ENCODE data around the gene RPEL1. TPM values are rescaled to one million over a fixed set of nuclear protein-coding genes. Genes with fewer than 3 reads are reported as not detected.
A peak's percentile ranks its signal among the peaks of the same experiment; 100 is the strongest.
"Not testable (repeated sequence)": the region's sequence is repeated elsewhere in the genome, so short reads cannot be mapped to it uniquely, and the experiment has no call there.

RPEL1 gene
- total RNA-seq (not detected), polyA plus RNA-seq (not detected), total RNA-seq (0 to 0.30 (median 0.04) reads per million in 6 experiments)

- H3K4me3 Mint-ChIP-seq, H3K9me3 Mint-ChIP-seq, DNase-seq, H3K27me3 Mint-ChIP-seq, H3K36me3 Mint-ChIP-seq, POLR2A ChIA-PET, H3K4me1 Mint-ChIP-seq, ATAC-seq: not testable (repeated sequence)
- H3K27ac Mint-ChIP-seq = peak within 1 kb of the TSS in 1 of 10 donors; percentile 48
Measured at GRCh38 chr10:103245587-103245986, at the start of gene RPEL1. Gene RPEL1 (plus strand): TSS chr10:103245887. CDS start chr10:103245997, 110 bp downstream.

- POLR2A ChIA-PET = no interaction called here
- ATAC-seq (no peak), DNase-seq (no peak)
- H3K27me3 Mint-ChIP-seq = no peaks in the 10 kb centered on the region
- no peaks in the 10 kb centered on the region for H3K36me3 Mint-ChIP-seq
- peaks cover 11 to 23% (median 18%) of the 10 kb centered on the region in 4 donors for H3K4me1 Mint-ChIP-seq
- no peak overlapping the region for H3K4me3 Mint-ChIP-seq
- H3K9me3 Mint-ChIP-seq = no peaks in the 10 kb centered on the region
- no peak overlapping the region for H3K27ac Mint-ChIP-seq
Measured at GRCh38 chr10:103196516-103196915, 49.2 kb upstream of the RPEL1 start.

- no peak overlapping the region for H3K4me3 Mint-ChIP-seq
- H3K27ac Mint-ChIP-seq = peak overlapping the region in 2 of 10 donors; percentile 8 to 30
- no peaks in the 10 kb centered on the region for H3K27me3 Mint-ChIP-seq
- ATAC-seq (no peak), DNase-seq (no peak)
- POLR2A ChIA-PET = no interaction called here
- H3K36me3 Mint-ChIP-seq = no peaks in the 10 kb centered on the region
- H3K9me3 Mint-ChIP-seq = no peaks in the 10 kb centered on the region
- H3K4me1 Mint-ChIP-seq = peaks cover 5 to 17% (median 11%) of the 10 kb centered on the region in 4 donors
Measured at GRCh38 chr10:103197174-103197573, 48.5 kb upstream of the RPEL1 start.

GRCh38 chr10:103197903-103198302 is 47.8 kb upstream of the RPEL1 start:
- no peak overlapping the region for H3K27ac Mint-ChIP-seq

GRCh38 chr10:103198648-103199047 is 47.0 kb upstream of the RPEL1 start:
- ATAC-seq = no peak
- DNase-seq = no peak
- H3K9me3 Mint-ChIP-seq = no peaks in the 10 kb centered on the region
- POLR2A ChIA-PET = no interaction called here
- H3K36me3 Mint-ChIP-seq = no peaks in the 10 kb centered on the region
- no peak overlapping the region for H3K4me3 Mint-ChIP-seq
- peaks cover 2 to 8% (median 4%) of the 10 kb centered on the region in 4 donors for H3K4me1 Mint-ChIP-seq
- no peaks in the 10 kb centered on the region for H3K27me3 Mint-ChIP-seq
- no peak overlapping the region for H3K27ac Mint-ChIP-seq

More at GRCh38 chr10:103197903-103198302, 47.8 kb upstream of the RPEL1 start:
- Mint-ChIP-seq H3K36me3 (no peaks in the 10 kb centered on the region), H3K4me3 (no peak overlapping the region), H3K27me3 (no peaks in the 10 kb centered on the region), H3K9me3 (no peaks in the 10 kb centered on the region), H3K4me1 (peaks cover 5 to 12% (median 9%) of the 10 kb centered on the region in 4 donors)
- POLR2A ChIA-PET = no interaction called here
- DNase-seq (no peak), ATAC-seq (no peak)

- H3K27me3 Mint-ChIP-seq = no peaks in the 10 kb centered on the region
- no peaks in the 10 kb centered on the region for H3K36me3 Mint-ChIP-seq
- no peaks in the 10 kb centered on the region for H3K9me3 Mint-ChIP-seq
- no peak overlapping the region for H3K4me3 Mint-ChIP-seq
- no peak overlapping the region for H3K27ac Mint-ChIP-seq
- POLR2A ChIA-PET = no interaction called here
- ATAC-seq = no peak
- DNase-seq = no peak
- H3K4me1 Mint-ChIP-seq = peaks cover 0 to 3% (median under 1%) of the 10 kb centered on the region in 4 donors
Measured at GRCh38 chr10:103199488-103199887, 46.2 kb upstream of the RPEL1 start.

GRCh38 chr10:103202319-103202718 is 43.4 kb upstream of the RPEL1 start:
- no peak for DNase-seq
- POLR2A ChIA-PET = interaction anchor here (0.7 kb wide), 1 partner anchor 9 kb away, joined by 7 read pairs; no protein-coding TSS in a partner anchor
- Mint-ChIP-seq H3K4me3 (no peak overlapping the region), H3K36me3 (no peaks in the 10 kb centered on the region), H3K27ac (no peak overlapping the region), H3K4me1 (peaks cover 0 to 2% (median under 1%) of the 10 kb centered on the region in 4 donors), H3K27me3 (peaks cover 0 to 7% (median 0%) of the 10 kb centered on the region in 5 donors), H3K9me3 (peaks cover 0 to under 1% (median 0%) of the 10 kb centered on the region in 9 donors)
- no peak for ATAC-seq

- POLR2A ChIA-PET = no interaction called here
- DNase-seq (no peak), ATAC-seq (no peak)
- H3K27me3 Mint-ChIP-seq = peaks cover 0 to 7% (median 0%) of the 10 kb centered on the region in 5 donors
- no peaks in the 10 kb centered on the region for H3K4me1 Mint-ChIP-seq
- no peak overlapping the region for H3K27ac Mint-ChIP-seq
- H3K4me3 Mint-ChIP-seq = no peak overlapping the region
- no peaks in the 10 kb centered on the region for H3K36me3 Mint-ChIP-seq
- H3K9me3 Mint-ChIP-seq = peaks cover 0 to 4% (median 0%) of the 10 kb centered on the region in 9 donors
Measured at GRCh38 chr10:103203466-103203865, 42.2 kb upstream of the RPEL1 start.

- Mint-ChIP-seq H3K27ac (peak overlapping the region in 1 of 10 donors; percentile 32), H3K4me1 (no peaks in the 10 kb centered on the region)
- POLR2A ChIA-PET = no interaction called here
Measured at GRCh38 chr10:103204353-103205255, 41.1 kb upstream of the RPEL1 start.

GRCh38 chr10:103205401-103205800 is 40.3 kb upstream of the RPEL1 start:
- H3K27me3 Mint-ChIP-seq, H3K9me3 Mint-ChIP-seq, POLR2A ChIA-PET, ATAC-seq, H3K4me3 Mint-ChIP-seq, DNase-seq, H3K27ac Mint-ChIP-seq, H3K4me1 Mint-ChIP-seq, H3K36me3 Mint-ChIP-seq: not testable (repeated sequence)

More at GRCh38 chr10:103204353-103205255, 41.1 kb upstream of the RPEL1 start:
- ATAC-seq = no peak
- H3K4me3 Mint-ChIP-seq = no peak overlapping the region
- DNase-seq = no peak
- peaks cover 0 to 7% (median 0%) of the 10 kb centered on the region in 5 donors for H3K27me3 Mint-ChIP-seq
- H3K9me3 Mint-ChIP-seq = peaks cover 0 to 4% (median 0%) of the 10 kb centered on the region in 9 donors
- no peaks in the 10 kb centered on the region for H3K36me3 Mint-ChIP-seq

GRCh38 chr10:103206715-103207114 is 39.0 kb upstream of the RPEL1 start:
- H3K27ac Mint-ChIP-seq = peak overlapping the region in 1 of 10 donors; percentile 28
- ATAC-seq, DNase-seq, H3K4me3 Mint-ChIP-seq, H3K4me1 Mint-ChIP-seq, POLR2A ChIA-PET, H3K36me3 Mint-ChIP-seq, H3K27me3 Mint-ChIP-seq, H3K9me3 Mint-ChIP-seq: not testable (repeated sequence)

GRCh38 chr10:103207141-103207540 is 38.5 kb upstream of the RPEL1 start:
- Mint-ChIP-seq H3K4me1 (no peaks in the 10 kb centered on the region), H3K4me3 (no peak overlapping the region), H3K27me3 (peaks cover 0 to 10% (median 0%) of the 10 kb centered on the region in 5 donors), H3K27ac (no peak overlapping the region), H3K36me3 (peaks cover 0 to 5% (median 0%) of the 10 kb centered on the region in 3 donors), H3K9me3 (peaks cover 0 to 10% (median 2%) of the 10 kb centered on the region in 9 donors)
- ATAC-seq (no peak), DNase-seq (no peak)
- POLR2A ChIA-PET = no interaction called here

GRCh38 chr10:103207643-103208042 is 38.0 kb upstream of the RPEL1 start:
- Mint-ChIP-seq H3K9me3 (peaks cover 0 to 14% (median 5%) of the 10 kb centered on the region in 9 donors), H3K27me3 (peaks cover 0 to 15% (median 0%) of the 10 kb centered on the region in 5 donors)
- H3K4me1 Mint-ChIP-seq, POLR2A ChIA-PET, H3K4me3 Mint-ChIP-seq, ATAC-seq, H3K36me3 Mint-ChIP-seq, H3K27ac Mint-ChIP-seq, DNase-seq: not testable (repeated sequence)
